HG03159 (cell line): ENCODE measurements around the gene RNGTT.
A peak's percentile ranks its signal among the peaks of the same experiment; 100 is the strongest.
"Not testable (repeated sequence)": the region's sequence is repeated elsewhere in the genome, so short reads cannot be mapped to it uniquely, and the experiment has no call there.

Experiments
- ATAC-seq: cut with Tn5 transposase; IDR thresholded peaks from one replicate; pipeline ENCODE4 v1.9.1; 2021; ENCODE audit warnings: mild to moderate bottlenecking, moderate library complexity; ENCODE audit not compliant: unreplicated experiment

The RNGTT gene

GRCh38 chr6:88825856-88826255 lies 137.6 kb downstream of the RNGTT start:
- ATAC-seq, result no peak

GRCh38 chr6:88823998-88824397 lies 139.4 kb downstream of the RNGTT start:
- ATAC-seq, result no peak

GRCh38 chr6:88815491-88815890 lies 147.9 kb downstream of the RNGTT start:
- ATAC-seq, result no peak

GRCh38 chr6:88814909-88815308 lies 148.5 kb downstream of the RNGTT start:
- ATAC-seq, result no peak

- no peak for ATAC-seq
Measured at GRCh38 chr6:88813045-88813444, 150.4 kb downstream of the RNGTT start.

GRCh38 chr6:88810701-88811100 lies 152.7 kb downstream of the RNGTT start:
- no peak for ATAC-seq

DNA sequence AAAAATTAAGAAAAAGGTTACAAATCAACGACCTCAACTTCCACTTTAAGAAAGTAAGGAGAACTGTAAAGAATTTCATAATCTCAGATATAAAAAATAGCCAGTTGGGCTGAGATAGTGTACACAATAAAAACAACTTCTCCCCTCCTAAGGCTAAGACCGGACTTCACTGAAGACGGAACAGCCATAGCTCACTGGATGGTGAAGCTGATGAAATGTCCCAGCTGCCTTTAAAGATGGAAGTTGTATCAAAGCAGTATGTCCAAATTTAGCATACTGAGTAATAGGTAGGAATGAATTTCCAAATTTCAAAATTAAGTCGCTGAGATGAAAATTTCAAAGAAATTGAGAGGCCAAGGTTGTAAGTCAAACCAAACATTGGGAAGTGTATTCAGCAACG lies 153.3 kb downstream of the RNGTT start:
- no peak for ATAC-seq

DNA sequence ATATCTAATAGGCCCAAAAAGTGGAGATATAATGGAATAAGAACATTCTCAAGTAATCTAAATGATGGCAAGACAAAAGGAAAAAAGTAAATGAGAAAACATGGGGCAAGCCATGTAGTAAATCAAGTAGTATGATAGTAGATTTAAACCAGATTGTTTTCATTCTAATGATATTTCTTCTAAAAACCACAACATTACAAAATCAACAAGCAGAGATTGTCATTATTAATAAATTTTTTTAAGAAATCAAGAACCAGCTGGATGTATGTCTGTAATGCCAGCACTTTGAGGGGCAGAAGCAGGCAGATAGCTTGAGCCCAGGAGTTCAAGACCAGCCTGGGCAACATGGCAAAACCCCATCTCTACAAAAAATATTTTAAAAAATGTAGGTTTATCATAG lies 155.0 kb downstream of the RNGTT start:
- no peak for ATAC-seq

GRCh38 chr6:88807622-88808021 lies 155.8 kb downstream of the RNGTT start:
- ATAC-seq, result no peak

- ATAC-seq, result no peak
Measured at GRCh38 chr6:88806728-88807127, 156.7 kb downstream of the RNGTT start.

DNA sequence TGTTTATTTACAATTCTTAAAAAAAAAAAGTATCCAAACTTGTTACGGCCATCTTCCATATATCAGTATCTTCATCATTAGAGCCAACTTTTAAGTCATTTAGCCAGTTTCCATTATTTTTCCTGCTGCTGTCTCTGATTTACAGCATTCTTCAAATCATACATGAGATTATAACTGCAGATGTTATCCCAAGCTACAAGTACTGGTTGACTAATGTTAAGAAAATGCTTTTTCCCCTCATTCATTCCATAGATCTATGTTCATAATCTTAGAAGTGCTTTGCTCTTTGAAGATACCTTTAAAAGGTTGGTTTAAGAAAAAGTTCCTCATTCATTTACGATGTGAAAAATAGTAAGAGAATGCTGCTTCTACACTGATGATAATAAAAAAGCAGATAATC lies 158.7 kb downstream of the RNGTT start:
- ATAC-seq, result no peak

GRCh38 chr6:88785478-88785877 lies 177.9 kb downstream of the RNGTT start:
- ATAC-seq, result no peak

- no peak for ATAC-seq
Measured at GRCh38 chr6:88780714-88781389, 182.6 kb downstream of the RNGTT start.

GRCh38 chr6:88775866-88776571 lies 187.4 kb downstream of the RNGTT start:
- ATAC-seq, result no peak

- ATAC-seq, result not testable (repeated sequence)
Measured at GRCh38 chr6:88768114-88768513, 195.3 kb downstream of the RNGTT start.

- no peak for ATAC-seq
Measured at GRCh38 chr6:88764081-88764480, 199.3 kb downstream of the RNGTT start.

DNA sequence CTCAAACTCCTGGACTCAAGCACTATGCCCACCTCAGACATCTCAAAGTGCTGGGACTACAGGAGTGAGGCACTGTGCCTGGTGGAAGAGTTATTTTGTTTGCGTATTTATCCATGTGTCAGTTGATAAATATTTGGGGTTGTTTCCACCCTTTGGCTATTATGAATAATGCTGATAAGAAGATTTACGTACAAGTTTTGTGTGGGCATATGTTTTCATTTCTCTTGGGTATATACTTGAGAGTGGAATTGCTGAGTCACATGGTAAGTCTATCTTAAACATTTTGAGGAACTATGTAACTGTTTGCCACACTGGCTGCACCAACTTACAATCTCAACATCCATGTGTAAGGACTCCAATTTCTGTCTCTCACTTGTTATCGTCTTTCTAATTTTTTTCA lies 200.3 kb downstream of the RNGTT start:
- ATAC-seq, result no peak

- ATAC-seq, result peak; percentile 66
Measured at GRCh38 chr6:88761237-88762031, 202.0 kb downstream of the RNGTT start.

DNA sequence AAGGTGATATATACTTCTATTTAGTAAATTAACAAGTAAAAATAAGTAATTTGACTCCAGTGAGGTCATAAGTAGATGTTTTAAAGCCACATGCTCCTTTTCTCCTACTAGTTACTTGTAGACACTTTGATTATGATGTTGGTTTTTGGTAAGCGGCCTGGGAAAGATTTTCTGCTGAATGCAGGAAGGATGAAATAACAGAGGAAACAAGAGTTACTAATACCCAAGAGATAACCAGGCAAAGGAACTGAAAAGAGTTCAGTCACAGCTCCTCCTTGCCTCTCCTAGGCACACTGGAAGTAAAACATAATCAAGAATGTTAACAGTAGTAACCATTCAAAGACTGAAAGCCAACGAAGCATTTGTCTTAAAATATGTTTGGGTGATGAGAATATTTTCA lies 203.3 kb downstream of the RNGTT start:
- ATAC-seq, result no peak

GRCh38 chr6:88750936-88751335 lies 212.5 kb downstream of the RNGTT start:
- ATAC-seq, result no peak

- ATAC-seq, result no peak
Measured at GRCh38 chr6:88749849-88750248, 213.6 kb downstream of the RNGTT start.

DNA sequence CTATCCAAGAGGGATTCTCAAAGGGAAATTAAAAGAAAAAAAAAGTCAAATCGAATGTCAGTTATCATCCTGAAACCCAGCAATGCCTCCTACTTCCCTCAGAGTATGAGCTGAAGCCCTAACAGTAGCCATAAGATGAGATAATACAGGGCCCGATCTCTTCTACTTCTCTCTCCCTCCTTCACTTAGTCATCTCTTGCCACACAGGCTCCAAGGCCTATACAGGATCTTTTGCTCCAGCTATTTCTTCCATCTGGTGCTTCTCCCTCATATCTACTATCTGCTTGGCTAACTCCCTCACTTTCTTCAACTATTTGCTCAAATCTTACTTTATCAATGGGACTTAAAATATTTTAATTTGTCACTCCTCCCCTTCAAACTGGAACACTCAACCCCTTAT lies 215.3 kb downstream of the RNGTT start:
- ATAC-seq, result no peak
